Fibroblast of pulmonary artery (primary cell): ENCODE data around the gene UGT1A4.
A peak's percentile ranks its signal among the peaks of the same experiment; 100 is the strongest.
"Not testable (repeated sequence)": the region's sequence is repeated elsewhere in the genome, so short reads cannot be mapped to it uniquely, and the experiment has no call there.

Source experiments
- DNase-seq: peaks from one replicate; pipeline ENCODE4 v3.0.0-alpha.2; 2010; ENCODE audit warnings: low read depth
- H3K4me3 ChIP-seq: replicated peaks from 2 replicates; pipeline ENCODE4 v1.5.1; 2011; ENCODE audit warnings: low read depth, mild to moderate bottlenecking, control low read depth, low read length, moderate library complexity
- CTCF ChIP-seq: IDR thresholded peaks from 2 replicates; pipeline ENCODE4 v1.5.1; 2011; ENCODE audit warnings: mild to moderate bottlenecking, control low read depth, low read length, inconsistent platforms; ENCODE audit errors: missing control alignments

The UGT1A4 gene

GRCh38 chr2:233708942-233709341 is 9.6 kb upstream of the UGT1A4 start:
- no peak for TF ChIP-seq CTCF
- no peak overlapping the region for H3K4me3 ChIP-seq
- no peak for DNase-seq

GRCh38 chr2:233711312-233712008 is 7.1 kb upstream of the UGT1A4 start:
- peak; percentile 96 for TF ChIP-seq CTCF
- peak; percentile 87 for DNase-seq
- H3K4me3 ChIP-seq, result no peak overlapping the region

- no peak for DNase-seq
- no peak within 1 kb of the TSS for H3K4me3 ChIP-seq
- no peak for TF ChIP-seq CTCF
These were observed 5.8 kb upstream of the UGT1A4 start, which contains the start of gene UGT1A5 for GRCh38 chr2:233712611-233713261. UGT1A5 (plus strand) TSS chr2:233712907; CDS start chr2:233712992, 85 bp downstream.

GRCh38 chr2:233713262-233713615 is 5.3 kb upstream of the UGT1A4 start:
- DNase-seq, result no peak
- H3K4me3 ChIP-seq, result no peak overlapping the region
- no peak for TF ChIP-seq CTCF

GRCh38 chr2:233714121-233714520 is 4.4 kb upstream of the UGT1A4 start:
- no peak for TF ChIP-seq CTCF
- DNase-seq, result no peak
- no peak overlapping the region for H3K4me3 ChIP-seq

- DNase-seq, result no peak
- no peak for TF ChIP-seq CTCF
- H3K4me3 ChIP-seq, result no peak within 1 kb of the TSS
These were observed 10.3 kb downstream of the UGT1A4 start, which contains the start of gene UGT1A3 for GRCh38 chr2:233728723-233729301. UGT1A3 (plus strand) TSS chr2:233729042; CDS start chr2:233729127, 85 bp downstream.

GRCh38 chr2:233736868-233737653 is 18.5 kb downstream of the UGT1A4 start:
- not testable (repeated sequence) for DNase-seq, H3K4me3 ChIP-seq
